Mesenchymal stem cell (in vitro differentiated cells and primary cell): ENCODE data around the gene GLI3.

Experiments
- DNase-seq: peaks from one replicate; pipeline ENCODE4 v3.0.0-alpha.2; 2013
- H2AFZ ChIP-seq: one replicate; pipeline ENCODE4 v1.6.1; 2013; ENCODE audit warnings: low read depth, mild to moderate bottlenecking, control low read depth, inconsistent platforms, low read length, moderate library complexity
- H2AK5ac ChIP-seq: 2 replicates; pipeline ENCODE4 v1.6.1; 2013; ENCODE audit warnings: low read length, moderate library complexity, mild to moderate bottlenecking, inconsistent platforms; ENCODE audit not compliant: severe bottlenecking
- H2BK120ac ChIP-seq: one replicate; pipeline ENCODE4 v1.6.1; 2013; ENCODE audit warnings: low read depth, mild to moderate bottlenecking, inconsistent platforms, low read length, moderate library complexity
- H2BK12ac ChIP-seq, 2 experiments: one replicate each; pipeline ENCODE4 v1.6.1; 2013; ENCODE audit warnings: inconsistent platforms in 2 of 2, low read length in 2 of 2, mild to moderate bottlenecking in 2 of 2, moderate library complexity in 2 of 2, control low read depth in 1 of 2
- H2BK15ac ChIP-seq: one replicate; pipeline ENCODE4 v1.6.1; 2013; ENCODE audit warnings: mild to moderate bottlenecking, low read depth, inconsistent platforms; ENCODE audit not compliant: poor library complexity, severe bottlenecking
- H2BK5ac ChIP-seq: 2 replicates; pipeline ENCODE4 v1.6.1; 2013; ENCODE audit warnings: low read depth, mild to moderate bottlenecking, low read length, control low read depth, inconsistent platforms; ENCODE audit not compliant: poor library complexity, severe bottlenecking
- H3K14ac ChIP-seq, 2 experiments: one replicate each; pipeline ENCODE4 v1.6.1; 2013; ENCODE audit warnings: inconsistent platforms in 2 of 2, low read length in 2 of 2, control low read depth in 1 of 2, mild to moderate bottlenecking in 1 of 2, moderate library complexity in 1 of 2
- H3K18ac ChIP-seq, 2 experiments: one replicate each; pipeline ENCODE4 v1.6.1; 2013; ENCODE audit warnings: inconsistent platforms in 2 of 2, low read length in 2 of 2, control low read depth in 1 of 2, low read depth in 1 of 2, mild to moderate bottlenecking in 1 of 2
- H3K23ac ChIP-seq, 2 experiments: one replicate each; pipeline ENCODE4 v1.6.1; 2013; ENCODE audit warnings: inconsistent platforms in 2 of 2, low read length in 2 of 2, mild to moderate bottlenecking in 2 of 2, moderate library complexity in 2 of 2, control low read depth in 1 of 2
- H3K27ac ChIP-seq: 2 replicates; pipeline ENCODE4 v1.5.1; 2013; ENCODE audit warnings: mild to moderate bottlenecking, moderate library complexity, low read length, control low read depth, inconsistent platforms; ENCODE audit not compliant: poor library complexity, severe bottlenecking
- H3K27me3 ChIP-seq, 2 experiments: 2 replicates each; pipeline versions ENCODE4 v1.6.1 to v1.7.0; 2013; ENCODE audit warnings: low read length in 2 of 2, mild to moderate bottlenecking in 2 of 2, moderate library complexity in 2 of 2, control low read depth in 1 of 2, inconsistent platforms in 1 of 2; ENCODE audit not compliant: control insufficient read depth in 1 of 2, insufficient read depth in 1 of 2
- H3K36me3 ChIP-seq, 2 experiments: 2 replicates each; pipeline versions ENCODE4 v1.6.1 to v1.7.0; 2013; ENCODE audit warnings: low read length in 2 of 2, control low read depth in 1 of 2, inconsistent platforms in 1 of 2, low read depth in 1 of 2, mild to moderate bottlenecking in 1 of 2; ENCODE audit not compliant: insufficient read depth in 2 of 2, control insufficient read depth in 1 of 2
- H3K4ac ChIP-seq, 2 experiments: one replicate each; pipeline ENCODE4 v1.6.1; 2013; ENCODE audit warnings: inconsistent platforms in 2 of 2, low read length in 2 of 2, mild to moderate bottlenecking in 2 of 2, moderate library complexity in 2 of 2, control low read depth in 1 of 2, low read depth in 1 of 2
- H3K4me1 ChIP-seq: 2 replicates; pipeline ENCODE4 v1.6.1; 2013; ENCODE audit warnings: low read depth, low read length, control low read depth; ENCODE audit not compliant: control insufficient read depth, insufficient read depth
- H3K4me2 ChIP-seq: 2 replicates; pipeline ENCODE4 v1.6.1; 2013; ENCODE audit warnings: low read length, mild to moderate bottlenecking, inconsistent platforms; ENCODE audit not compliant: poor library complexity, severe bottlenecking
- H3K4me3 ChIP-seq, 2 experiments: 2 replicates each; pipeline versions ENCODE4 v1.5.1 to v1.7.0; 2013; ENCODE audit warnings: low read length in 2 of 2, mild to moderate bottlenecking in 2 of 2, control low read depth in 1 of 2, low read depth in 1 of 2; ENCODE audit not compliant: insufficient read depth in 1 of 2
- H3K79me1 ChIP-seq: replicated peaks from 2 replicates; pipeline ENCODE4 v1.6.1; 2013; ENCODE audit warnings: mild to moderate bottlenecking, control low read depth, low read length, inconsistent platforms; ENCODE audit not compliant: poor library complexity, severe bottlenecking
- H3K9ac ChIP-seq: 2 replicates; pipeline ENCODE4 v1.7.0; 2013; ENCODE audit warnings: mild to moderate bottlenecking, low read length, moderate library complexity
- H3K9me3 ChIP-seq: 2 replicates; pipeline ENCODE4 v1.7.0; 2013; ENCODE audit warnings: mild to moderate bottlenecking, low read length; ENCODE audit not compliant: control insufficient read depth
- H4K8ac ChIP-seq: one replicate; pipeline ENCODE4 v1.6.1; 2013; ENCODE audit warnings: inconsistent platforms, mild to moderate bottlenecking, low read length, moderate library complexity
- H4K91ac ChIP-seq: one replicate; pipeline ENCODE4 v1.6.1; 2013; ENCODE audit warnings: mild to moderate bottlenecking, low read length, inconsistent platforms
- WGBS: methylation state at CpG from one replicate; pipeline ENCODE4 v1.1.7; 2013; ENCODE audit warnings: mixed read lengths; 5-methylcytosine and 5-hydroxymethylcytosine counted together

Gene GLI3

GRCh38 chr7:42263971-42264370 lies 27.0 kb upstream of the GLI3 start:
- H2AFZ ChIP-seq = no peak overlapping the region
- no peak overlapping the region for H2BK120ac ChIP-seq
- H2BK15ac ChIP-seq = no peak overlapping the region
- no peak overlapping the region for H3K14ac ChIP-seq
- H3K23ac ChIP-seq = peak overlapping the region in 1 of 2 experiments; percentile 16
- no peaks in the 10 kb centered on the region for H3K4me1 ChIP-seq
- peak overlapping the region; percentile 57 for H3K9ac ChIP-seq
- H3K27ac ChIP-seq = no peak overlapping the region
- no peak overlapping the region for H4K8ac ChIP-seq
- no peak overlapping the region for H2BK5ac ChIP-seq
- H3K18ac ChIP-seq = no peak overlapping the region
- H4K91ac ChIP-seq = peak overlapping the region; percentile 27
- no peaks in the 10 kb centered on the region for H3K27me3 ChIP-seq
- no peak overlapping the region for H2BK12ac ChIP-seq
- H3K36me3 ChIP-seq = no peaks in the 10 kb centered on the region
- H3K9me3 ChIP-seq = no peaks in the 10 kb centered on the region
- no peak overlapping the region for H3K4me2 ChIP-seq
- no peak overlapping the region for H3K4ac ChIP-seq
- H3K4me3 ChIP-seq = no peak overlapping the region
- 88% methylated on average over 4 of the region's 4 CpGs for WGBS
- no peaks in the 10 kb centered on the region for H3K79me1 ChIP-seq
- no peak overlapping the region for H2AK5ac ChIP-seq
- DNase-seq = no peak

- H3K4me2 ChIP-seq = no peak overlapping the region
- H3K36me3 ChIP-seq = no peaks in the 10 kb centered on the region
- H2AK5ac ChIP-seq = no peak overlapping the region
- no peaks in the 10 kb centered on the region for H3K27me3 ChIP-seq
- peak overlapping the region in 1 of 2 experiments; percentile 54 for H2BK12ac ChIP-seq
- H2AFZ ChIP-seq = no peak overlapping the region
- H4K8ac ChIP-seq = no peak overlapping the region
- DNase-seq = no peak
- H3K4ac ChIP-seq = no peak overlapping the region
- no peak overlapping the region for H3K23ac ChIP-seq
- WGBS = 89% methylated on average over 7 of the region's 7 CpGs
- H3K9ac ChIP-seq = no peak overlapping the region
- H2BK15ac ChIP-seq = no peak overlapping the region
- peak overlapping the region in 1 of 2 experiments; percentile 21 for H3K18ac ChIP-seq
- no peaks in the 10 kb centered on the region for H3K4me1 ChIP-seq
- H3K27ac ChIP-seq = no peak overlapping the region
- no peak overlapping the region for H3K14ac ChIP-seq
- H4K91ac ChIP-seq = no peak overlapping the region
- H2BK5ac ChIP-seq = no peak overlapping the region
- no peak overlapping the region for H3K4me3 ChIP-seq
- H2BK120ac ChIP-seq = no peak overlapping the region
- H3K79me1 ChIP-seq = no peaks in the 10 kb centered on the region
- no peaks in the 10 kb centered on the region for H3K9me3 ChIP-seq
Observed at GRCh38 chr7:42262964-42263363, 26.0 kb upstream of the GLI3 start.

GRCh38 chr7:42254217-42254616 lies 17.2 kb upstream of the GLI3 start:
- WGBS = 90% methylated on average over 5 of the region's 5 CpGs
- no peak overlapping the region for H2AFZ ChIP-seq
- peak; percentile 76 for DNase-seq

GRCh38 chr7:42253316-42253715 lies 16.3 kb upstream of the GLI3 start:
- no peak overlapping the region for H4K91ac ChIP-seq
- H3K4me1 ChIP-seq = no peaks in the 10 kb centered on the region
- H3K4ac ChIP-seq = no peak overlapping the region
- H3K4me3 ChIP-seq = no peak overlapping the region
- H2BK5ac ChIP-seq = no peak overlapping the region
- H2BK15ac ChIP-seq = no peak overlapping the region
- no peak overlapping the region for H3K14ac ChIP-seq
- no peak overlapping the region for H3K4me2 ChIP-seq
- H3K9ac ChIP-seq = no peak overlapping the region
- H3K27ac ChIP-seq = no peak overlapping the region
- no peaks in the 10 kb centered on the region for H3K79me1 ChIP-seq
- no peak overlapping the region for H2AFZ ChIP-seq
- no peak for DNase-seq
- H2BK120ac ChIP-seq = no peak overlapping the region
- H2BK12ac ChIP-seq = no peak overlapping the region
- H3K9me3 ChIP-seq = no peaks in the 10 kb centered on the region
- H4K8ac ChIP-seq = no peak overlapping the region
- H3K23ac ChIP-seq = no peak overlapping the region
- peak overlapping the region in 1 of 2 experiments; percentile 5 for H3K18ac ChIP-seq
- no peak overlapping the region for H2AK5ac ChIP-seq
- H3K27me3 ChIP-seq = no peaks in the 10 kb centered on the region
- WGBS = 88% methylated on average over 3 of the region's 3 CpGs
- H3K36me3 ChIP-seq = no peaks in the 10 kb centered on the region

More at GRCh38 chr7:42254217-42254616, 17.2 kb upstream of the GLI3 start:
- Histone ChIP-seq H2BK15ac (no peak overlapping the region), H3K4me2 (no peak overlapping the region), H4K8ac (no peak overlapping the region), H2BK5ac (no peak overlapping the region), H3K27me3 (no peaks in the 10 kb centered on the region), H3K18ac (no peak overlapping the region), H3K4me3 (no peak overlapping the region), H3K36me3 (no peaks in the 10 kb centered on the region), H3K9ac (no peak overlapping the region), H3K4ac (no peak overlapping the region), H2BK12ac (no peak overlapping the region), H4K91ac (no peak overlapping the region), H3K79me1 (no peaks in the 10 kb centered on the region), H3K23ac (no peak overlapping the region), H3K27ac (no peak overlapping the region), H3K4me1 (no peaks in the 10 kb centered on the region), H3K9me3 (no peaks in the 10 kb centered on the region), H3K14ac (no peak overlapping the region), H2BK120ac (no peak overlapping the region), H2AK5ac (no peak overlapping the region)
